ENCODE results near the gene ITIH4.

The ITIH4 gene

DNA sequence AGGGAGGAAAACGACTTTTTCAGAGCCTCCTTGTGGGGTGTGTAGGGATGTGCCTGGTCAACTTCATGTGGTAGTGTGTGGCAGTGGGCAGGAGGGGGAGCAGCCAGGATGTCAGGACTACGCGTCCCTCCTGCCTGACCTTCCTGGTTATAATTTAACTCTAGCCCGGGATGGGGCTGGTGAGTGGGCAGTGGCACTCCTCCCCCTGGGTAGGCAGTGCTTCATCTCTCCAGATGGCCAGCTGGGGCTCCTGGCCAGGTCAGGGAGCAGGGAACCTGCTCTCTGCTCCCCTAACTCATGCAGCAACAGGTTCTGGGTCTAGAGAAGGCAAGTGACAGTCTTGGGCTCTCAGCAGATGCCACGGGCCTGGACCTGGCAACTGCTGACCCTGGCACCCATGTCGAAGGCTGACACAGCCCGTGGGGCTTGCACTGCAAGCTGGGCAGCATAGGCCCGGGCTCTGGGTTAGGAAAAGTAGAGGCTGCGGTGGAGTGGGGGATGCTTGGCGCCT, 2.6 kb downstream of the ITIH4 start:
- H3K27me3 Mint-ChIP-seq: no peaks in the 10 kb centered on the region
- H3K27ac Mint-ChIP-seq: no peak overlapping the region
- no peaks in the 10 kb centered on the region for H3K4me1 Mint-ChIP-seq
- no peaks in the 10 kb centered on the region for H3K9me3 Mint-ChIP-seq
- no peak overlapping the region for H3K4me3 Mint-ChIP-seq
- no peaks in the 10 kb centered on the region for H3K36me3 Mint-ChIP-seq

GRCh38 chr3:52827441-52827840, 3.0 kb downstream of the ITIH4 start:
- Mint-ChIP-seq H3K27me3 (no peaks in the 10 kb centered on the region), H3K9me3 (no peaks in the 10 kb centered on the region), H3K4me1 (no peaks in the 10 kb centered on the region), H3K4me3 (no peak overlapping the region), H3K27ac (no peak overlapping the region), H3K36me3 (no peaks in the 10 kb centered on the region)

GRCh38 chr3:52824037-52824436, 6.4 kb downstream of the ITIH4 start:
- H3K4me3 Mint-ChIP-seq: no peak overlapping the region
- H3K9me3 Mint-ChIP-seq: no peaks in the 10 kb centered on the region

DNA sequence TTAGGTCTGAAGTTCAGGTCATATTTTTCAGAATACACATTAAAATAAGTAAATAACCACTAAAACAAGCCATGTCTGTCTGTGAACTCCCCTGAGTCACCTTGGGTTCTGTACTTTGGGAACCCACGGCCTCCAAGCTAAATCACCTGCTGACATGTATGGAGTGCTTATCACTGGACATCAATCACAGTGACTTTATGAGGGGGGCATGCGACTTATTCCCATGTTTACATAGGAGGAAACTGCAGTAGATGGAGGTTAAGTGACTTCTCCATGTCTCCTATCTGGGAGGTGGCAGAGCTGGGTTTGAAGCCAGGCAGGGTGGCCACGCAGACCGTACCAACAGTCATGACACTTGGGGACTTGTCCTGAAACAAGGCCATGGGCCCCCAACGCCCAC, 8.1 kb downstream of the ITIH4 start:
- H3K27ac Mint-ChIP-seq: no peak overlapping the region
- H3K27me3 Mint-ChIP-seq: no peaks in the 10 kb centered on the region
- no peaks in the 10 kb centered on the region for H3K4me1 Mint-ChIP-seq
- H3K4me3 Mint-ChIP-seq: no peak overlapping the region
- no peaks in the 10 kb centered on the region for H3K36me3 Mint-ChIP-seq
- H3K9me3 Mint-ChIP-seq: no peaks in the 10 kb centered on the region

More at GRCh38 chr3:52824037-52824436, 6.4 kb downstream of the ITIH4 start:
- Mint-ChIP-seq H3K36me3 (no peaks in the 10 kb centered on the region), H3K27ac (no peak overlapping the region), H3K4me1 (no peaks in the 10 kb centered on the region), H3K27me3 (no peaks in the 10 kb centered on the region)

- Mint-ChIP-seq H3K27ac (no peak overlapping the region), H3K4me3 (no peak overlapping the region), H3K27me3 (no peaks in the 10 kb centered on the region), H3K36me3 (no peaks in the 10 kb centered on the region), H3K4me1 (no peaks in the 10 kb centered on the region), H3K9me3 (no peaks in the 10 kb centered on the region)
Measured at GRCh38 chr3:52820736-52821135, 9.7 kb downstream of the ITIH4 start.

DNA sequence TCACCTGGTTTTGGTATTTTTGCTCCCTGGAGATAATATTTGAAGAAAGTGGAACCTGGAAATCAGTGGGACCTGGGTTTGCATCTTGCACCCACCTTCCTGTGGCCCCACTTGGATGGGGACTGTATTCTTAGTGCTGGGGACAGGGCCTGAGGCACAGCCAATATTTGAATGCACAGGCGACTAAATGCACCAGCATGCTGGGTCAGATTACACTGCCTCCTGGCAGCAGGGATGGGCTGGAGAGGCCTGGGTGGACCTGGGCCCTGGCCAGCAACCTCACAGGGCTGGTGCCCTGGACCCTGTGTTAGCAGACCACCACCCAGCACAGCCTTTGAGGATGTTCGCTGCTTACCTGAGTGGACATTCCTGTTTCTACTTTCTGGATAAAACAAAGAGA, 10.5 kb downstream of the ITIH4 start:
- no peak overlapping the region for H3K27ac Mint-ChIP-seq
- no peaks in the 10 kb centered on the region for H3K36me3 Mint-ChIP-seq
- H3K4me3 Mint-ChIP-seq: no peak overlapping the region

DNA sequence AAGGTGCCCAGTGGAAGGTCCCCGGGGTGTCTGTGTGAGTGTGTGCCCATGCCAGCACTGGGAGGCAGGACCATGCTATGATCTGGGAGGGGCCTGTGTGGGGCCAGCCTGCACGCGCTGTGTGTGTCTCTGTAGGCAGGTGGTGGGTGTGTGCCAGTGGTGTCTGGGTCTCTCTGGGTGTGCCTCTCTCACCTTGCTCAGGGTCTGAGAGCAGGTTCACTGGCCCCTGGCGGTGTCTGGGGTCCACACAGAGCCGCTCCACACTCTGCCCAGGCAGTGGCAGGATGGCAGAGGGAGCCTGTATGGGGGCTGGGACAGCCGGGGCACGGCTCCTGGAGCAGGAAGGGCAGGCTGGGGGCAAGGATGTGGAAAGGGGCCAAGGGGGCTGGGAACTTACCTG, 12.6 kb downstream of the ITIH4 start:
- Mint-ChIP-seq H3K4me3 (no peak overlapping the region), H3K36me3 (no peaks in the 10 kb centered on the region), H3K27ac (no peak overlapping the region), H3K4me1 (no peaks in the 10 kb centered on the region), H3K27me3 (no peaks in the 10 kb centered on the region), H3K9me3 (no peaks in the 10 kb centered on the region)

More for the DNA sequence above, 10.5 kb downstream of the ITIH4 start:
- no peaks in the 10 kb centered on the region for H3K4me1 Mint-ChIP-seq
- no peaks in the 10 kb centered on the region for H3K27me3 Mint-ChIP-seq
- no peaks in the 10 kb centered on the region for H3K9me3 Mint-ChIP-seq

DNA sequence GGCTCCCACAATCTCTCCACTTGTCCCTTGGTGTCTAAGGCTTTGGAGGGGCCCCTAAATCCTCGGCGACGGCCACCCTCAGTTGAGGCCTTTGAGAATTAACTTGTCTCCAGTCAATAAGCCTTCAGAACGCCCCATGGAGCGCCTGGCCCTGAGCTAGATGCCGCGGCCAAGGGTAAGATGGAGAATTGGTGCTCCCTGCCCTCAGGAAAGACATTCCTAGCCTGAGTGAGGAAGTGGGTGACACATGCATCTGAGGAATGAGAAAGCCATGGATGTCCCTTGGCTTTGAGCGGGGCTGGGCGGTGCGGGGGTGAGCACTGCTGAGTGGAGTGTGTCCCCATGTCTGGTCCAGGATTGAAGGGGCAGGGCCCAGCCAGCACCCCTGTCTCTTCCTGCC, 13.3 kb downstream of the ITIH4 start:
- Mint-ChIP-seq H3K4me3 (no peak overlapping the region), H3K36me3 (no peaks in the 10 kb centered on the region), H3K9me3 (no peaks in the 10 kb centered on the region), H3K27me3 (no peaks in the 10 kb centered on the region), H3K27ac (no peak overlapping the region), H3K4me1 (no peaks in the 10 kb centered on the region)

DNA sequence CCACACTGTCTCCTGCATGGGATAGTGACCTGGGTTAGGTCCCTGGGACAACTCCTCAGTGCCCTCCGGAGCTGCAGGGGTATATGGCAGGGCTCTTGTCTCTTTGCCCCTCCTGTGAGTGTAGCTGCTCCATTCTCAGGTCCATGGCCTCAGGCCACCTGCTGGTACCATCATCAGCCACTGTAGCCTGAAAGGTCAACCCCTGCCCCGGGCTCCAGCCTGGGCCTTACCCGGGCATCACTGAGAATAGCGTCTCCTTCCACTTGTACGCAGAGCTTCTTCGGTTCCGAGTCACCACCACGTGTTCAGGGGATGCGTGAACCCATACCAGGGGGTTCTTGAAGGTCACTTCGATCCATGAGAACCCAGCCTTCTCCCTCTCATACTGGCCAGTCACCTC, 13.8 kb downstream of the ITIH4 start:
- Mint-ChIP-seq H3K9me3 (no peaks in the 10 kb centered on the region), H3K36me3 (no peaks in the 10 kb centered on the region), H3K27ac (no peak overlapping the region), H3K4me1 (no peaks in the 10 kb centered on the region), H3K4me3 (no peak overlapping the region), H3K27me3 (no peaks in the 10 kb centered on the region)

DNA sequence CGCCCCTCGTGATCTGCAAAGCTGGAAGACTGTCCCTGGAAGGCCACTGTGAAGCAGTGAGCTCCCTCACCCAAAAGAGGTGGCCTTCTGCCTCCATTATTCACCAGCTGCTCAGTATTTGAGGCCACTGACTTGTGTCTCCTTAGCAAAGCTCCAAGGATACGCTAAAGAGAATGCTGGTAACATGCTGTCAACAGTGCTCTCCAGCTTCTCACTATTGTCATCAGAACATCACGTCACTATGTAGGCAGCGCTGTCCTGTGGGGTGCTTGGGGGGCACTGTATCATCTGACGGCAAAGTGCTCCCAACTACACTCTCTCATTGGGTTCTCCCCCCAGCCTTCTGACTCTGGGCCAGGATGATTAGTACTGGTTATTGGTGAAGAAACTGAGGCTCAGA, 14.3 kb downstream of the ITIH4 start:
- Mint-ChIP-seq H3K27ac (no peak overlapping the region), H3K4me3 (no peak overlapping the region), H3K36me3 (no peaks in the 10 kb centered on the region), H3K9me3 (no peaks in the 10 kb centered on the region), H3K4me1 (no peaks in the 10 kb centered on the region), H3K27me3 (no peaks in the 10 kb centered on the region)

- H3K9me3 Mint-ChIP-seq: no peaks in the 10 kb centered on the region
- H3K36me3 Mint-ChIP-seq: no peaks in the 10 kb centered on the region
- no peaks in the 10 kb centered on the region for H3K27me3 Mint-ChIP-seq
- H3K27ac Mint-ChIP-seq: no peak overlapping the region
- no peak overlapping the region for H3K4me3 Mint-ChIP-seq
- no peaks in the 10 kb centered on the region for H3K4me1 Mint-ChIP-seq
Measured at GRCh38 chr3:52813810-52814209, 16.7 kb downstream of the ITIH4 start.

DNA sequence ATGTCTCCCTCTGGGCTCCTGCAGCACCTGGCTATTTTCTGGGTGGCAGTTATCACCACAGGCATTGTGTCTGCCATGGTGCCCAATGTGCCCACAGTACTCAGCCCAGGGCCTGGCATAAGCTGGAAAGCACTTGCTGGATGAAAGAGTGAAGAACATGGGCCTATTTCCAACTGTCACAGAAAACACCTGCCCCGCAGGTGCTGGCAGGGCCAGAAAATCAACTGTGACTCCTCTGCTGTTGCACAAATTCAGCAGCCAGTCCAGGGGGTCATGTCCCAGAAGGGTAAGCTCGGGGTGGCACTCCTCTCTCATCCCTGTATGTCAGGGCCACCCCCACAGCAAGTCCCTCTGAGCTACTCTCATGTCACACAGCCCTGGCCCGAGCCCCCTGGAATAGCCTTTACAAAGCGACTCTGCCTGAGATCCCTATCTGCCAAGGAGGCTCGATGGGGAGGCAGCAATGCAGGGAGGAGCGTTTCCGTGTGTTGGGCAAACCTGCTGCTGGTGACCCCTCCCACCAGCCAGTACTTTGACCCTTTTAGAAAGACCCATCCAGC, 18.9 kb downstream of the ITIH4 start:
- no peaks in the 10 kb centered on the region for H3K27me3 Mint-ChIP-seq
- H3K4me1 Mint-ChIP-seq: no peaks in the 10 kb centered on the region
- H3K36me3 Mint-ChIP-seq: no peaks in the 10 kb centered on the region
- no peak overlapping the region for H3K27ac Mint-ChIP-seq
- no peaks in the 10 kb centered on the region for H3K9me3 Mint-ChIP-seq
- no peak overlapping the region for H3K4me3 Mint-ChIP-seq

DNA sequence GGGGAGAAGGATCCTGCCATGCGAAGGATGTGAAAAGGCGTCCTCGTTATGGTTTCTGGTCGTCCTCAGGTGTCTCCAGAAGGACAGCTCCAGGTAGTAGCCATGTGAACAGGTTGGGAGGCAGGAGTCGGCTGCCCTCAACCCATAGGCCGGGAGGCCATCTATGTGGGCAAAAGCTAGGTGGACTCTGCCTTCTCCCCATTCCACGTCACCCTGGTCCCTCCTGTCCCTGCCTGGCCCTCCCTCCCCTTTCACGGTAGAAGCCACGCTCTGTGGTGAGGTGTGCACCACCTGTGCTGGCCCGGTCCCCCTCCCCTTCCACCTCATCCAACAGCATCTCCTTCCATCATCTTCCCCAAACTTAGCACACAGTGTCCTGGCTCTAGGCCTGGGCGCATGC, 19.5 kb downstream of the ITIH4 start:
- H3K36me3 Mint-ChIP-seq: no peaks in the 10 kb centered on the region
- H3K9me3 Mint-ChIP-seq: no peaks in the 10 kb centered on the region
- no peak overlapping the region for H3K4me3 Mint-ChIP-seq
- no peaks in the 10 kb centered on the region for H3K27me3 Mint-ChIP-seq
- H3K4me1 Mint-ChIP-seq: no peaks in the 10 kb centered on the region
- no peak overlapping the region for H3K27ac Mint-ChIP-seq

DNA sequence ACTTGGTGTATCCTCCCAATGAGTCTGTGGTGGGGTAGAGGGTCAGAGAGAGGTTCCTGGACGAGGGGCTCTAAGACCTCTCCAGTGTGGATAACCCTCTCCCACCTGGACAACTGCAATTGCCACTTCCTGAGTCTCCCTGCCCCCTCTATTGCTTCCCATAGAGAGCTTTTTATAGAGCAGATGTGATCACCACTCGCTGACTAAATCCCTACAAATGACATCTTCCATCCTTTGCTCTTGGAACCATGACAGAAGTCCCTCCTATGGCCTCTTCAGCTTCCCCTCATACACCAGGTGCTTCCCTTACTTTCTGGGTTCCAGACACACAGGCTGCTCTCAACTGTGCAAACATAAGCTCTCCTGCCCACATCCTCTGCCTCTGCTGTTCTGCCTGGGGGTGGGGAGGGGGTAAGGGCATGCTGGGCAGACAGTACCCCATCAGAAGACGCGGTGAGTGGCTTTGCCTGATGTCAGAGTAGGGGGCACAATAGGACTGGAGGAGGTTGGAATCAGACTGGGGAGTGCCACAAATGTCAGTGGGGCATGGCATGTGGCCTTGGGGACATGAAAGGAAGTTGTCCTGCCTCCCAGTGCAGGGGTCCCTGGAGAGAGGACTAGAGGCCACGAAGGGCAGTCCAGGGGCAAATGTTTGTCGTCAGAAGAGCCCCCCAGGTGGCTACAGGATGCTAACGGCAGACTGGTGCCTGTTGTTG, 20.7 kb downstream of the ITIH4 start:
- H3K9me3 Mint-ChIP-seq: no peaks in the 10 kb centered on the region
- H3K27me3 Mint-ChIP-seq: no peaks in the 10 kb centered on the region
- H3K4me1 Mint-ChIP-seq: no peaks in the 10 kb centered on the region
- no peak overlapping the region for H3K27ac Mint-ChIP-seq
- no peak overlapping the region for H3K4me3 Mint-ChIP-seq
- H3K36me3 Mint-ChIP-seq: no peaks in the 10 kb centered on the region

GRCh38 chr3:52809149-52809548, 21.3 kb downstream of the ITIH4 start:
- H3K4me3 Mint-ChIP-seq: no peak overlapping the region
- no peaks in the 10 kb centered on the region for H3K27me3 Mint-ChIP-seq
- H3K9me3 Mint-ChIP-seq: no peaks in the 10 kb centered on the region
- H3K4me1 Mint-ChIP-seq: no peaks in the 10 kb centered on the region
- no peaks in the 10 kb centered on the region for H3K36me3 Mint-ChIP-seq
- no peak overlapping the region for H3K27ac Mint-ChIP-seq

GRCh38 chr3:52805270-52806039, 25.0 kb downstream of the ITIH4 start:
- Mint-ChIP-seq H3K27ac (no peak overlapping the region), H3K4me3 (no peak overlapping the region), H3K4me1 (no peaks in the 10 kb centered on the region), H3K36me3 (no peaks in the 10 kb centered on the region), H3K27me3 (no peaks in the 10 kb centered on the region), H3K9me3 (no peaks in the 10 kb centered on the region)

Measured in activated naive CD4-positive, alpha-beta T cell treated with anti-CD3 and anti-CD28 coated beads, Interleukin-2, amount 50 U/mL, for 24 hours (primary cell).